ENCODE measurements around the gene DDAH1. TPM values are rescaled to one million over a fixed set of nuclear protein-coding genes. Genes with fewer than 3 reads are reported as not detected.

Gene DDAH1
- total and polyA plus RNA-seq, 9 donors = 29.6 to 51.2 (median 37.2) TPM

DNA sequence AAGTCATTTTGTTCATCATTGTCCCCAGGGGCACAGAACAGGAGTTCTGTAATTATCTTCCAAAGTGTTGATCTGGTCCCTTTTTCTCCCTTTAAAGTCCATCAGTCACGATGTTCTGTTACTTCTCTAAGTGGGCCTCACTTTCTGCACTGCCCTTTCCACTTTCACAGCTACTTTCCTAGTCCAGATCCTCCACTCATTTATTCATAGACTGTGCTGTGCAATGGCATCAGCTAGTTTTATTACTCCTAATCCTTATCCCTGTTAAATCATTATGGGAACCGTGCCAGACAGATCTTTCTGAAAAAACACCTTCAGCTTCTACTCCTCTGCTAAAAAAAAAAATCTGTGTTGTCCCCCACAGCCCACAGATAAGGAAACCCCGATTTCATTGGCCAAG lies 124.5 kb downstream of the DDAH1 start:
- no peak overlapping the region for H3K27ac ChIP-seq (ENCODE audit: low read length)
- peaks cover 2% of the 10 kb centered on the region for H3K4me1 ChIP-seq (ENCODE audit: control insufficient read depth, insufficient read depth, low read length)
- H3K9me3 ChIP-seq (replicated peaks; ENCODE audit: control insufficient read depth, low read depth, low read length) = no peaks in the 10 kb centered on the region
- no peak for DNase-seq
- no peaks in the 10 kb centered on the region for H3K36me3 ChIP-seq (ENCODE audit: control insufficient read depth, insufficient read depth, low read length)
- no peak overlapping the region for H3K4me3 ChIP-seq (ENCODE audit: low read length)
- WGBS (ENCODE audit: insufficient coverage) = 75% methylated on average over 3 of the region's 3 CpGs
- no peaks in the 10 kb centered on the region for H3K27me3 ChIP-seq (ENCODE audit: control insufficient read depth, insufficient read depth, low read length)

- Histone ChIP-seq H3K36me3 (ENCODE audit: control insufficient read depth, insufficient read depth, low read length) (no peaks in the 10 kb centered on the region), H3K4me3 (ENCODE audit: low read length) (no peak overlapping the region), H3K9me3 (replicated peaks; ENCODE audit: control insufficient read depth, low read depth, low read length) (no peaks in the 10 kb centered on the region), H3K27ac (ENCODE audit: low read length) (no peak overlapping the region), H3K27me3 (ENCODE audit: control insufficient read depth, insufficient read depth, low read length) (no peaks in the 10 kb centered on the region), H3K4me1 (ENCODE audit: control insufficient read depth, insufficient read depth, low read length) (peaks cover 2% of the 10 kb centered on the region)
- DNase-seq = no peak
- 96% methylated on average over 3 of the region's 7 CpGs for WGBS (ENCODE audit: insufficient coverage)
Measured at GRCh38 chr1:85339656-85340399, 125.1 kb downstream of the DDAH1 start.

GRCh38 chr1:85339089-85339488 lies 125.9 kb downstream of the DDAH1 start:
- Histone ChIP-seq H3K36me3 (ENCODE audit: control insufficient read depth, insufficient read depth, low read length) (no peaks in the 10 kb centered on the region), H3K4me1 (ENCODE audit: control insufficient read depth, insufficient read depth, low read length) (no peaks in the 10 kb centered on the region), H3K27ac (ENCODE audit: low read length) (no peak overlapping the region), H3K4me3 (ENCODE audit: low read length) (no peak overlapping the region), H3K9me3 (replicated peaks; ENCODE audit: control insufficient read depth, low read depth, low read length) (no peaks in the 10 kb centered on the region), H3K27me3 (ENCODE audit: control insufficient read depth, insufficient read depth, low read length) (no peaks in the 10 kb centered on the region)
- no peak for DNase-seq
- whole genome bisulfite sequencing (ENCODE audit: insufficient coverage) = no CpG with 5 or more reads among the region's 5 CpGs

DNA sequence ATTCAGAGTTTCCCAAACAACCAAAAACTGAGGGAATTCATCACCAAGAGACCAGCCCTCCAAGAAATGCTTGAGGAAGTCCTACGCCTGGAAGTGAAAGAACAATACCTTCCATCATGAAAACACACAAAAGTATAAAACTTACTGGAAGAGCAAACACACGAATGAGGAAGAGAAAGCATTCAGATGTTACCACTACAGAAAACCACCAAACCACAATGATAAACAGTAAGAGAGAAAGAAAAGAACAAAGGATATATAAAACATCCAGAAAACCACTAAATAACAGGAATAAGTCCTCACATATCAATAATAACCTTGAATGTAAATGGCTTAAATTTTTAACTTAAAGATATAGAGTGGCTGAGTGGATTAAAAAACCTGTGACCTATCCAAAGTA lies 130.0 kb downstream of the DDAH1 start:
- Histone ChIP-seq H3K4me3 (ENCODE audit: low read length) (no peak overlapping the region), H3K36me3 (ENCODE audit: control insufficient read depth, insufficient read depth, low read length) (no peaks in the 10 kb centered on the region), H3K9me3 (replicated peaks; ENCODE audit: control insufficient read depth, low read depth, low read length) (no peaks in the 10 kb centered on the region), H3K4me1 (ENCODE audit: control insufficient read depth, insufficient read depth, low read length) (peaks cover 24% of the 10 kb centered on the region), H3K27me3 (ENCODE audit: control insufficient read depth, insufficient read depth, low read length) (no peaks in the 10 kb centered on the region), H3K27ac (ENCODE audit: low read length) (no peak overlapping the region)
- WGBS (ENCODE audit: insufficient coverage) = no CpG with 5 or more reads among the region's 2 CpGs
- no peak for DNase-seq

DNA sequence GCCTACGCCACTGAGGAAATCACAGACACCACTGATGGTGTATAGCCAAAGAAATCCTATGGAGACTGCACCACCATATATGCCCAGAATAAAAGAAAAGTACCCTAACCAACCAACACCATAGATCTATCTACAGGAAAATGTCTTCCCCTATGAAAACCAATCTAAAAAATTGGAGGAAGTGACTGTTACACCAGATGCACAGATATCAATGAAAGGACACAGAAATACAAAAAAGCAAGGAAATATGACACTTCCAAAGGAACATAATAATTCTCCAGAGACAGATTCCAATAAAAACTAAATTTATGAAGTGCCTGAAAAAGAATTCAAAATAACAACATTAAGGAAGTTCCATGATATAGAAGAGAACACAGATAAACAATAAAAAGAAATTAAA lies 131.8 kb downstream of the DDAH1 start:
- Histone ChIP-seq H3K4me1 (ENCODE audit: control insufficient read depth, insufficient read depth, low read length) (peaks cover 31% of the 10 kb centered on the region), H3K9me3 (replicated peaks; ENCODE audit: control insufficient read depth, low read depth, low read length) (no peaks in the 10 kb centered on the region), H3K4me3 (ENCODE audit: low read length) (no peak overlapping the region), H3K27ac (ENCODE audit: low read length) (no peak overlapping the region), H3K36me3 (ENCODE audit: control insufficient read depth, insufficient read depth, low read length) (no peaks in the 10 kb centered on the region), H3K27me3 (ENCODE audit: control insufficient read depth, insufficient read depth, low read length) (no peaks in the 10 kb centered on the region)
- WGBS (ENCODE audit: insufficient coverage) = 100% methylated on average over 1 of the region's 1 CpG
- DNase-seq = no peak

GRCh38 chr1:85332575-85332974 lies 132.4 kb downstream of the DDAH1 start:
- Histone ChIP-seq H3K36me3 (ENCODE audit: control insufficient read depth, insufficient read depth, low read length) (no peaks in the 10 kb centered on the region), H3K4me1 (ENCODE audit: control insufficient read depth, insufficient read depth, low read length) (peaks cover 31% of the 10 kb centered on the region), H3K27me3 (ENCODE audit: control insufficient read depth, insufficient read depth, low read length) (no peaks in the 10 kb centered on the region), H3K27ac (ENCODE audit: low read length) (no peak overlapping the region), H3K9me3 (replicated peaks; ENCODE audit: control insufficient read depth, low read depth, low read length) (no peaks in the 10 kb centered on the region), H3K4me3 (ENCODE audit: low read length) (no peak overlapping the region)
- no peak for DNase-seq
- no CpG with 5 or more reads among the region's 1 CpG for WGBS (ENCODE audit: insufficient coverage)

DNA sequence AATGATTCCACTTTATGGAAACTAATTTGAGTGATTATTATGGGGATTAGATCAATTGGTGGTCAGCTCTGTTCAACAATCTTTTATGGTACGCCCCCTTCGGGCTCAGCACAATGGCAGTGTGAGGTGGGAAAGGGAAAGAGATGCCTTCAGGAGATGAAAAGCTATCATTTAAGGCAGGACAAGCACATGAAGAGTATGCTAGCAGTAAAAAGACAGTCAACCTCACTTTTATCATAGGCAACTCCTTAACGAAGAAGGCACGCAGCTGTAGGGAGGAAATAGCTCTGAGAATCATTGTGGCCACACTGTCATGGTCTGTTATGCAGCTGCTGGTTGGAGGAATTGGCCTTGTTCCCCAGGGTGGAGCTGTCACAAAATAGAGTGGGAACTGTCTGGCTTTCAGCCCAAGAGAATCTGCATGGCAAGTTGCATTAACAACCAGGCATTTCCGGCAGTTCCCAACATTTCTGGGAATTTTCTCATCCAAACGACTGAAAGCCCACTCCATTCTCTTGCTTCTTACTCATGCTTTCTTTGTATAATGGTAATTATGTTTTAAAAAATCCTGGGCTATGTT lies 134.2 kb downstream of the DDAH1 start:
- Histone ChIP-seq H3K27me3 (ENCODE audit: control insufficient read depth, insufficient read depth, low read length) (no peaks in the 10 kb centered on the region), H3K36me3 (ENCODE audit: control insufficient read depth, insufficient read depth, low read length) (no peaks in the 10 kb centered on the region), H3K4me1 (ENCODE audit: control insufficient read depth, insufficient read depth, low read length) (peaks cover 31% of the 10 kb centered on the region), H3K4me3 (ENCODE audit: low read length) (no peak overlapping the region), H3K27ac (ENCODE audit: low read length) (peak overlapping the region; percentile 94), H3K9me3 (replicated peaks; ENCODE audit: control insufficient read depth, low read depth, low read length) (no peaks in the 10 kb centered on the region)
- WGBS (ENCODE audit: insufficient coverage) = 61% methylated on average over 3 of the region's 6 CpGs
- DNase-seq = peak; percentile 92

DNA sequence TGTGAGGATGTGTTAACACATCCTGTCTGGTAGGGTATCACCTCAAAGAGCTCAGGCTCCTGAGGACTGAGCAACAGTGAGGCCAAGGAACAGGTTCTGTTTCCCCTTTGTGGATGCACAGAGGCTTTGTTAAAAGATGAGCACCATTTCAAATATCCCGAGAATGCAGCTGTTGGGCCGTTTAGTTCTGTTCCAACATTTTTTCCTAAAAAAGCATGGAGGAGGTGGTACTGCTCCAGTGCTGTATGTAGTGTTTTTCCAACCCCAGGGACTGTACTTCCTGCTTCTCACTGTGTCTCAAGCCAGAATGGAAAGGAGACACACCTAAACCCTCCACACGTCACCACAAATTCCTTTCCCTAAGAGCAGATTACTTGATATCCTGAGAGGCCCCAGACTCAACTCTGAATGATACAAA lies 134.7 kb downstream of the DDAH1 start:
- H3K27ac ChIP-seq (ENCODE audit: low read length) = peak overlapping the region; percentile 94
- DNase-seq = peak; percentile 87
- H3K9me3 ChIP-seq (replicated peaks; ENCODE audit: control insufficient read depth, low read depth, low read length) = no peaks in the 10 kb centered on the region
- no peaks in the 10 kb centered on the region for H3K27me3 ChIP-seq (ENCODE audit: control insufficient read depth, insufficient read depth, low read length)
- no peak overlapping the region for H3K4me3 ChIP-seq (ENCODE audit: low read length)
- peaks cover 31% of the 10 kb centered on the region for H3K4me1 ChIP-seq (ENCODE audit: control insufficient read depth, insufficient read depth, low read length)
- no peaks in the 10 kb centered on the region for H3K36me3 ChIP-seq (ENCODE audit: control insufficient read depth, insufficient read depth, low read length)
- no CpG with 5 or more reads among the region's 3 CpGs for WGBS (ENCODE audit: insufficient coverage)

GRCh38 chr1:85328713-85329397 lies 136.1 kb downstream of the DDAH1 start:
- WGBS (ENCODE audit: insufficient coverage) = 75% methylated on average over 1 of the region's 3 CpGs
- H3K4me3 ChIP-seq (ENCODE audit: low read length) = no peak overlapping the region
- no peaks in the 10 kb centered on the region for H3K27me3 ChIP-seq (ENCODE audit: control insufficient read depth, insufficient read depth, low read length)
- peaks cover 2% of the 10 kb centered on the region for H3K36me3 ChIP-seq (ENCODE audit: control insufficient read depth, insufficient read depth, low read length)
- H3K4me1 ChIP-seq (ENCODE audit: control insufficient read depth, insufficient read depth, low read length) = peaks cover 31% of the 10 kb centered on the region
- H3K9me3 ChIP-seq (replicated peaks; ENCODE audit: control insufficient read depth, low read depth, low read length) = no peaks in the 10 kb centered on the region
- DNase-seq = peak; percentile 19
- peak overlapping the region; percentile 54 for H3K27ac ChIP-seq (ENCODE audit: low read length)

- H3K36me3 ChIP-seq (ENCODE audit: control insufficient read depth, insufficient read depth, low read length) = peaks cover 4% of the 10 kb centered on the region
- H3K4me3 ChIP-seq (ENCODE audit: low read length) = no peak overlapping the region
- WGBS (ENCODE audit: insufficient coverage) = no CpG with 5 or more reads among the region's 2 CpGs
- no peak for DNase-seq
- H3K27ac ChIP-seq (ENCODE audit: low read length) = no peak overlapping the region
- peaks cover 31% of the 10 kb centered on the region for H3K4me1 ChIP-seq (ENCODE audit: control insufficient read depth, insufficient read depth, low read length)
- no peaks in the 10 kb centered on the region for H3K9me3 ChIP-seq (replicated peaks; ENCODE audit: control insufficient read depth, low read depth, low read length)
- H3K27me3 ChIP-seq (ENCODE audit: control insufficient read depth, insufficient read depth, low read length) = no peaks in the 10 kb centered on the region
Measured at GRCh38 chr1:85327759-85328158, 137.2 kb downstream of the DDAH1 start.

Measured in muscle of leg (tissue), 11 donors.